Prostate gland (tissue), 2 donors: ENCODE measurements around the gene ZMYM4.

Experiments
- CTCF ChIP-seq, 4 experiments: fragments of 200-600 bp in 2 of 4; fragments of 450-650 bp in 2 of 4; sonication (generic) in 2 of 4; IDR thresholded peaks; 1 replicate in 3 of 4; 2 replicates in 1 of 4; pipeline ENCODE4 v1.5.1; 2016 to 2019; ENCODE audit warnings: antibody characterized with exemption in 4 of 4, mild to moderate bottlenecking in 2 of 4, moderate library complexity in 2 of 4
- POLR2A ChIP-seq: fragments of 450-650 bp; IDR thresholded peaks from one replicate; pipeline ENCODE4 v1.6.1; 2016; ENCODE audit warnings: antibody characterized with exemption, mild to moderate bottlenecking
- POLR2AphosphoS5 ChIP-seq: sonication (generic); formaldehyde crosslinking; IDR thresholded peaks from one replicate; pipeline ENCODE4 v1.6.1; 2017; ENCODE audit warnings: antibody characterized with exemption

GRCh38 chr1:35452106-35452774 is 183.7 kb downstream of the ZMYM4 start:
- TF ChIP-seq CTCF (IDR thresholded peaks at IDR 0.05) = peak in 1 of 4 experiments; percentile 26
- peak; percentile 65 for TF ChIP-seq POLR2AphosphoS5
- TF ChIP-seq POLR2A = no peak
